ENCODE results near the gene SUDS3. TPM values are rescaled to one million over a fixed set of nuclear protein-coding genes. Genes with fewer than 3 reads are reported as not detected.

The SUDS3 gene
- total RNA-seq, 1 donor: 53.5 TPM

GRCh38 chr12:118456741-118457140, 80.4 kb downstream of the SUDS3 start:
- DNase-seq (ENCODE audit: low read depth): no peak
- no peak for TF ChIP-seq CTCF (IDR thresholded peaks at IDR 0.05; ENCODE audit: insufficient read depth, low read depth, low read length)
- no peak overlapping the region for H3K4me3 ChIP-seq (ENCODE audit: low read depth, low read length)

- H3K4me3 ChIP-seq (ENCODE audit: low read depth, low read length): no peak overlapping the region
- no peak for DNase-seq (ENCODE audit: low read depth)
- no peak for TF ChIP-seq CTCF (IDR thresholded peaks at IDR 0.05; ENCODE audit: insufficient read depth, low read depth, low read length)
These were observed 82.8 kb downstream of the SUDS3 start for GRCh38 chr12:118459110-118459509.

GRCh38 chr12:118463677-118464076, 87.3 kb downstream of the SUDS3 start:
- TF ChIP-seq CTCF (IDR thresholded peaks at IDR 0.05; ENCODE audit: insufficient read depth, low read depth, low read length): no peak
- no peak for DNase-seq (ENCODE audit: low read depth)
- H3K4me3 ChIP-seq (ENCODE audit: low read depth, low read length): no peak overlapping the region

- TF ChIP-seq CTCF (IDR thresholded peaks at IDR 0.05; ENCODE audit: insufficient read depth, low read depth, low read length): no peak
- DNase-seq (ENCODE audit: low read depth): no peak
These were observed 89.4 kb downstream of the SUDS3 start for GRCh38 chr12:118465706-118466105.

More at GRCh38 chr12:118465706-118466105, 89.4 kb downstream of the SUDS3 start:
- no peak overlapping the region for H3K4me3 ChIP-seq (ENCODE audit: low read depth, low read length)

Other genes starting within 250 kb of the SUDS3 start
- 155 and 156 TPM in 2 replicates for gene PEBP1, start 240.4 kb upstream of the SUDS3 start, total RNA-seq
- gene TAOK3, start 3.6 kb upstream of the SUDS3 start, total RNA-seq: 31.2 and 34.5 TPM in 2 replicates

All from fibroblast of villous mesenchyme (primary cell).